SK-N-MC (cell line): Measurements from ENCODE around the gene ARHGAP26.

Experiments
- EZH2 ChIP-seq: fragments of 200-600 bp; sonication (generic); IDR thresholded peaks from one replicate; pipeline ENCODE4 v1.6.1; 2017; ENCODE audit warnings: antibody characterized with exemption
- POLR2AphosphoS5 ChIP-seq: IDR thresholded peaks from 2 replicates; pipeline ENCODE4 v1.6.1; 2012; ENCODE audit warnings: mild to moderate bottlenecking, low read depth, low read length, borderline replicate concordance

- TF ChIP-seq POLR2AphosphoS5 (no peak), EZH2 (no peak)
These were observed 354.4 kb downstream of the ARHGAP26 start for GRCh38 chr5:143124593-143124992.
